A673 (cell line): ENCODE data around the gene NRG3. TPM values are rescaled to one million over a fixed set of nuclear protein-coding genes. Genes with fewer than 3 reads are reported as not detected.
A peak's percentile ranks its signal among the peaks of the same experiment; 100 is the strongest.

Experiments used
- BruUV-seq: library from RNA; stranded (reverse); fragments of 400-500 nt; replicated peaks from 2 replicates; lab custom pipeline; 2021; lab: Mats Ljungman, UMichigan
- CTCF ChIA-PET: fragments of 300-600 bp; sonication (Branson Sonifier 250); formaldehyde crosslinking; loops from one replicate; lab custom pipeline; 2022; ENCODE audit warnings: antibody characterized with exemption; lab: Charles Lee
- POLR2A ChIA-PET: fragments of 300-600 bp; sonication (Branson Sonifier 250); formaldehyde crosslinking; loops from one replicate; lab custom pipeline; 2022; ENCODE audit warnings: antibody characterized with exemption; ENCODE audit not compliant: low non-redundant PET; lab: Charles Lee
- DNase-seq: peaks from one replicate; pipeline ENCODE4 v3.0.0-alpha.2; 2015; ENCODE audit warnings: low spot score
- H3K27ac ChIP-seq: fragments of 200-600 bp; sonication (generic); 2 replicates; pipeline ENCODE4 v1.5.1; 2016; ENCODE audit warnings: mixed run types, low read depth, mild to moderate bottlenecking, mixed read lengths, antibody characterized with exemption, low read length; ENCODE audit not compliant: poor library complexity, severe bottlenecking
- H3K27me3 ChIP-seq: fragments of 200-600 bp; sonication (generic); replicated peaks from 2 replicates; pipeline ENCODE4 v1.6.1; 2017; ENCODE audit warnings: mixed run types, low read depth, mild to moderate bottlenecking, mixed read lengths, antibody characterized with exemption, low read length; ENCODE audit not compliant: insufficient read depth, poor library complexity
- H3K36me3 ChIP-seq: fragments of 200-600 bp; sonication (generic); 2 replicates; pipeline ENCODE4 v1.6.1; 2016; ENCODE audit warnings: mixed run types, mild to moderate bottlenecking, mixed read lengths, antibody characterized with exemption, low read length; ENCODE audit not compliant: insufficient read depth, poor library complexity, severe bottlenecking
- H3K4me1 ChIP-seq: fragments of 200-600 bp; sonication (generic); 2 replicates; pipeline ENCODE4 v1.6.1; 2017; ENCODE audit warnings: mixed run types, mild to moderate bottlenecking, mixed read lengths, antibody characterized with exemption, low read length; ENCODE audit not compliant: insufficient read depth, poor library complexity, severe bottlenecking
- H3K4me3 ChIP-seq: fragments of 200-600 bp; sonication (generic); 2 replicates; pipeline ENCODE4 v1.5.1; 2016; ENCODE audit warnings: low read depth, mixed run types, mild to moderate bottlenecking, mixed read lengths, low read length; ENCODE audit not compliant: poor library complexity, severe bottlenecking
- H3K9me3 ChIP-seq: fragments of 200-600 bp; sonication (generic); 2 replicates; pipeline ENCODE4 v1.6.1; 2016; ENCODE audit warnings: mixed run types, low read depth, mild to moderate bottlenecking, mixed read lengths, antibody characterized with exemption, low read length; ENCODE audit not compliant: poor library complexity, severe bottlenecking
- CTCF ChIP-seq: fragments of 300-800, 200-600 bp; sonication (generic); conservative IDR thresholded peaks from 2 replicates; pipeline ENCODE4 v1.5.1; 2017; ENCODE audit warnings: low read depth, mild to moderate bottlenecking, antibody characterized with exemption, low read length, moderate library complexity, mixed read lengths
- EZH2 ChIP-seq: fragments of 200-600 bp; sonication (generic); IDR thresholded peaks from 2 replicates; pipeline ENCODE4 v1.6.1; 2017; ENCODE audit warnings: borderline replicate concordance, low read depth, mild to moderate bottlenecking, mixed read lengths, antibody characterized with exemption, low read length; ENCODE audit not compliant: poor library complexity, severe bottlenecking
- intact Hi-C: fragments of 100-400 bp; cut with micrococcal nuclease; formaldehyde crosslinking; loops from one replicate; pipeline ENCODE4 v1.10.0; 2022; ENCODE audit not compliant: unreplicated experiment
- total RNA-seq: library from RNA; stranded (reverse); gene quantifications from 2 replicates; pipeline ENCODE4 v1.2.3, GENCODE V29; 2021

The NRG3 gene
- total RNA-seq, 1 experiment from 2014 or later = not detected

DNA sequence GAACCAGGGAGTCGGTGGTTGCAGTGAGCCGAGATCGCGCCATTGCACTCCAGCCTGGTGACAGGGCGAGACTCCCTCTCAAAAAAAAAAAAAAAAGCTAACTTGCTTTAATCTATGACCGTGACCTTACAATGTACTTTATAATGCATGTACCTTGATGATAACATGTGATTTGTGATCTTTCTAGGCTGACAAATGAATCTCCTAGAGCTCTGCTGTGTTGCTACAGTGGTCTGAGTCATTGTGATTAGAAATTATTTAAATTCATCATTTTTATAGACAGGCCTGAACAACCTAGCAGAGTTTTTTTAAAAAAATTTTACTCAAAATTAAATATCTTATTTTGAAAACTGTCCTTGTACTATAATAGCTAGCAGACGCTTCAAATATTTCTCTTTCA is 722.8 kb downstream of the NRG3 start:
- BruUV-seq = no TSS peak
- Histone ChIP-seq H3K27me3 (no peaks in the 10 kb centered on the region), H3K4me3 (no peak overlapping the region), H3K36me3 (no peaks in the 10 kb centered on the region), H3K27ac (no peak overlapping the region), H3K9me3 (peaks cover 5% of the 10 kb centered on the region), H3K4me1 (no peaks in the 10 kb centered on the region)
- CTCF ChIA-PET = no interaction called here
- intact Hi-C loops = no loop called here
- DNase-seq = no peak
- POLR2A ChIA-PET = no interaction called here
- TF ChIP-seq EZH2 (no peak), CTCF (no peak)

DNA sequence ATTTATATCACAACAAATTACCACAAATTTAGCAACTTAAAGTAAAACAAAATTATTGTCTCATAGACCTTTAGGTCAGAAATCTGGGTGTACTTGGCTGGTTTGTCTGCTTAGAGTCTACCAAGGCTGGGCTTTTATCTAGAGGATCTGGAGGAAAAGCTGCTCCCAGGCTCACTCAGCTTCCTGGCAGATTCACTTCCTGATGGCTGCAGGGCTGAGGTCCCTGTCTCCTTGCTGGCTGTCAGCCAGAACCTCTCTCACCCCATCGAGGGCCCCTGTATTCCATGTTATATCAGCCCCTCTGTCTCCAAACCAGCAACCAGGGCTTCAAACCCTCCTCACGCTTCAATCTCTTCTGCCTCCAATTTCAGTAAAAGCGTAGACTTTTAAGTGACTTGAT is 734.9 kb downstream of the NRG3 start:
- TF ChIP-seq EZH2 (no peak), CTCF (no peak)
- POLR2A ChIA-PET = no interaction called here
- peak; percentile 10 for DNase-seq
- no peak overlapping the region for H3K27ac ChIP-seq
- no peaks in the 10 kb centered on the region for H3K36me3 ChIP-seq
- CTCF ChIA-PET = no interaction called here
- no peak overlapping the region for H3K4me3 ChIP-seq
- intact Hi-C loops = no loop called here
- BruUV-seq = no TSS peak
- peaks cover 7% of the 10 kb centered on the region for H3K9me3 ChIP-seq
- no peaks in the 10 kb centered on the region for H3K4me1 ChIP-seq
- H3K27me3 ChIP-seq = no peaks in the 10 kb centered on the region

DNA sequence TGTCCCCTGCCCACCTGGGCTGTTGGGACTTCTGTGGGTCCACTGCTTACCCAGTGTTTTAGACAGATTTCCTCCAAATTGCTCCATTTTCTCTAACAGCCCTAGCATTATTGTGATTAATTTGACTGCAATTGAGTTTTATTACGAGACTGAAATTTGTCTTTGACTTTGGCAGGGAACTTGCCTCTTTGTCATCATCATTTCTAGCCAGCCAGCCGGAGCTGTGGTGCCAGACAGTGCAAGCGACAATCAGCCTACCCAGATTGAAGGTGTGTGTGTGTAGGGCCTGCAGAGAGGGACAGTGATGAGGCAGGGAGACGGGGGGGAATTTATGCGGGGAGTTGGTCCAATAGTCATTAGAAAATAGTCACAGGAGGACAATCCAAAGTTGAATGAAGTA is 743.0 kb downstream of the NRG3 start:
- intact Hi-C loops = no loop called here
- DNase-seq = no peak
- TF ChIP-seq CTCF (no peak), EZH2 (no peak)
- ChIA-PET CTCF (no interaction called here), POLR2A (no interaction called here)
- no peaks in the 10 kb centered on the region for H3K27me3 ChIP-seq
- peaks cover 15% of the 10 kb centered on the region for H3K9me3 ChIP-seq
- no TSS peak for BruUV-seq
- no peak overlapping the region for H3K27ac ChIP-seq
- H3K4me3 ChIP-seq = no peak overlapping the region
- H3K36me3 ChIP-seq = no peaks in the 10 kb centered on the region
- H3K4me1 ChIP-seq = no peaks in the 10 kb centered on the region
